ENCODE measurements around the gene ZNF587B. TPM values are rescaled to one million over a fixed set of nuclear protein-coding genes. Genes with fewer than 3 reads are reported as not detected.

ZNF587B gene
- total RNA-seq, 1 donor, result 18.3 TPM

GRCh38 chr19:57813919-57814504 lies 16.1 kb upstream of the ZNF587B start:
- TF ChIP-seq CTCF (IDR thresholded peaks at IDR 0.05; ENCODE audit: insufficient read depth, low read length), result no peak
- peak overlapping the region; percentile 76 for H3K4me3 ChIP-seq (ENCODE audit: low read depth, low read length)
- DNase-seq (ENCODE audit: low read depth), result no peak

GRCh38 chr19:57814505-57815246 lies 15.4 kb upstream of the ZNF587B start, which contains the start of gene ZNF552:
Gene ZNF552 (minus strand): TSS chr19:57814913. CDS start chr19:57814743, 170 bp downstream.
- peak within 1 kb of the TSS; percentile 76 for H3K4me3 ChIP-seq (ENCODE audit: low read depth, low read length)
- no peak for TF ChIP-seq CTCF (IDR thresholded peaks at IDR 0.05; ENCODE audit: insufficient read depth, low read length)
- DNase-seq (ENCODE audit: low read depth), result peak; percentile 92

GRCh38 chr19:57815247-57816075 lies 14.6 kb upstream of the ZNF587B start:
- no peak overlapping the region for H3K4me3 ChIP-seq (ENCODE audit: low read depth, low read length)
- no peak for TF ChIP-seq CTCF (IDR thresholded peaks at IDR 0.05; ENCODE audit: insufficient read depth, low read length)
- DNase-seq (ENCODE audit: low read depth), result no peak

GRCh38 chr19:57816652-57817051 lies 13.4 kb upstream of the ZNF587B start:
- no peak for DNase-seq (ENCODE audit: low read depth)
- no peak for TF ChIP-seq CTCF (IDR thresholded peaks at IDR 0.05; ENCODE audit: insufficient read depth, low read length)

GRCh38 chr19:57817976-57818375 lies 12.1 kb upstream of the ZNF587B start:
- no peak for DNase-seq (ENCODE audit: low read depth)
- H3K4me3 ChIP-seq (ENCODE audit: low read depth, low read length), result no peak overlapping the region
- no peak for TF ChIP-seq CTCF (IDR thresholded peaks at IDR 0.05; ENCODE audit: insufficient read depth, low read length)

More at GRCh38 chr19:57816652-57817051, 13.4 kb upstream of the ZNF587B start:
- H3K4me3 ChIP-seq (ENCODE audit: low read depth, low read length), result no peak overlapping the region

- no peak for DNase-seq (ENCODE audit: low read depth)
- TF ChIP-seq CTCF (IDR thresholded peaks at IDR 0.05; ENCODE audit: insufficient read depth, low read length), result no peak
- H3K4me3 ChIP-seq (ENCODE audit: low read depth, low read length), result no peak overlapping the region
These were observed 11.7 kb upstream of the ZNF587B start for GRCh38 chr19:57818378-57818777.

Data from fibroblast of the aortic adventitia (primary cell).